Effector CD8-positive, alpha-beta T cell (primary cell): ENCODE measurements around the gene LGALS9B.
"Not testable (repeated sequence)": the region's sequence is repeated elsewhere in the genome, so short reads cannot be mapped to it uniquely, and the experiment has no call there.

Experiments
- DNase-seq: peaks from one replicate; lab custom pipeline; 2025; lab: John Stamatoyannopoulos, UW

LGALS9B gene

DNA sequence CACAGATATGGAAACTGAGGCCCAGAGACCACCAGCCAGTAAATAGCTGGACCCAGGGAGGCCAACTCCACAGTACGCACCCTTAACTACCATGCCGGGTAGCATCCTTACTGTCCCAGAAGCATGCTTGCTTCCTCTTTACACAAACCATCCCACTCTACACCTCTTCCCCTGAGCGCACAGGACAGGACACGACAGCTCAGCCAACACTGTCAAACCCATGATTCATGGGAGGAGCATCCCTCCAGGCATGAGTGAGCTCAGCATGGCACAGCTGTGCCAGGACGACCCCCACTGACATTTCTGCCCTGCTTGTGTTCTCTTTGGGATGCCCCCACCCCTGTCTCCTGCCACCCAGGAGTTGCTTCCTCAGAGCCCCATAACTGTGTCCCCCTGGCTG, 340 bp downstream of the LGALS9B start:
- DNase-seq, result not testable (repeated sequence)

GRCh38 chr17:20466553-20466952, 786 bp downstream of the LGALS9B start:
- DNase-seq, result not testable (repeated sequence)

DNA sequence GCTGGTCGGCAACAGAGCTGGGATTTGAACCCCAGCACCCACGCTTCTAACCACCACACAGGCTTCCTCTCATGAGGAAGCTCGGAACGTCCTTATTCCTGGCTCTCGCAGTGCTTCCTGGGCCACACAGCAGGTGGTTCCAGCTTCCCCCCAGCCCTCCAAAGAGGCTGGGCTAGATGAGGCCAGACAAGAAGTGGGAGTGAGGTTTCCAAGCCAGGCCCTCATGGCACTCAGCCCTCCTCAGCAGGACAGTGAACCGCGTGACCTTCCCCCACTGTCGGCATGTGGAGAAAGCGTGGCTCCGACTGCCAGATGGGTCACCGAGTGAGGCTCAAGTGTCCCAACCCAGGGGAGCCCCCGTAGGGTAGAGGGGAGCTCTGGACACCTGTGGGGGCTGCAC, 1.8 kb downstream of the LGALS9B start:
- DNase-seq, result not testable (repeated sequence)

- not testable (repeated sequence) for DNase-seq
Measured at GRCh38 chr17:20464854-20465414, 2.4 kb downstream of the LGALS9B start.

DNA sequence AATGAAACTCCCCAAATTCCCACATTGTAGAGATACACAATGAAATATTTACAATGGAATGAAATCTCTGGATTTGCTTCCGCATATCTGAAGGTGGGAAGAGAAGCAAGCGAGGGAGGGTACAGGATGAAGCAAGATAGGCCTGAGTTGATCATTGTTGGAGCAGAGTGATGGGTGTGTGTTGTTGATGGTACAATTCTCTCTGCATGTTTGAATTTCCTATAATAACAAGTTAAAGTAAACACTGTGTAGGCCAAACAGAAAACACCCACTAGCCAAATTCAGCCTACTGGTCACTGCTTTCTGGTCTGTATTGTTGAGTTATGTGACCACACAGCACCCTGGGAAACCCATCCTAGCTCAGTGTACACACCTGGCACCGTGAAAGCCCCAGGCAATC, 5.2 kb downstream of the LGALS9B start:
- not testable (repeated sequence) for DNase-seq

GRCh38 chr17:20457848-20458381, 9.4 kb downstream of the LGALS9B start:
- not testable (repeated sequence) for DNase-seq

DNA sequence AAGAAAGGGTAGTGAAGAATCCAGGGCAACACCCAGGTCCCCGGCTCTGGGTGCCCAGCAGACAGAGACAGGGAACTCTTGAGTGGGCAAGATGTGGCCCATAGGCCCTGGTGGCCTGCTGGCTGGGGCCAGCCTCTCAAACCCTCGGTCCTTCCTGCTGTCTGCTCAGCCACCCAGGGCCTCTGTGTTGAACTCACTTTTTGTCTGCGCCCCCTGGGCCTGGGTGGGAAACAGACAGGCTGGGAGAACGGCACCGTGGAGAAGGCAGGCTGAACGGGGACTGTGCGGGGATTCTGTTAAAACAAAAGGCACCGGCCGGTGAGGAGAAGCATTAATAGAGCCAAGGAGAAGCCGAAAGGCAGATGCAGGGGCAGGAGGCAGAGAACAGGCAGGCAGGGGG, 12.2 kb downstream of the LGALS9B start:
- DNase-seq, result not testable (repeated sequence)

DNA sequence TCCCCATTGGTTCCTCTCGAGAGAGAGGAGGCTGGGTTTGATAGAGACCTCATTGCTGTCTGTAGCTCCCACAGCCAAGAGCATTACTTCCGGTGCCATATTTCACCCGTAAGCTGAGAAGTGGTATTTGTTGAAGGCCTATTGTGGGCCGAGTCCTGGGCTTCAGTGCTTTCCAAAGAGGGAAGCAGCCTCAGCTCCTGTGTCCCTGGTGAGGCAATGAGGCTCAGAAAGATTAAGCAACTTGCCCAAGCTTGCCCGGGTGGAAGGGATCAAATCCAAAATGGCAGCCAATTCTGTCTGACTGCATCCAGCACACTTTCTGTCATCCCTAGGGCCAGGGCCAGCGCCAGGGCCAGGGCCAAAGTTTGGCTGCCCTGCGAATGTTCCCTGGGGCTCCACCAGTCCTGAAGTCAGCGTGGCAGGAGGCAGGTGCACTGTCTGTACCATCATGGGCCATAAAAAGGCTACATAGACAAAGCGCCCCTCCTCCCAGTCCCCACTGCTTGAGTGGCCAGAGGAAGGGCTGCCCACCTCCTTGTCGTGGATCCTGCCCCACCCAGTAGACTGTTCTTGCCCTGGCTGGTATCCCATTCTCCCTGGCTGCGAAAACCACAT, 13.4 kb downstream of the LGALS9B start:
- not testable (repeated sequence) for DNase-seq

DNA sequence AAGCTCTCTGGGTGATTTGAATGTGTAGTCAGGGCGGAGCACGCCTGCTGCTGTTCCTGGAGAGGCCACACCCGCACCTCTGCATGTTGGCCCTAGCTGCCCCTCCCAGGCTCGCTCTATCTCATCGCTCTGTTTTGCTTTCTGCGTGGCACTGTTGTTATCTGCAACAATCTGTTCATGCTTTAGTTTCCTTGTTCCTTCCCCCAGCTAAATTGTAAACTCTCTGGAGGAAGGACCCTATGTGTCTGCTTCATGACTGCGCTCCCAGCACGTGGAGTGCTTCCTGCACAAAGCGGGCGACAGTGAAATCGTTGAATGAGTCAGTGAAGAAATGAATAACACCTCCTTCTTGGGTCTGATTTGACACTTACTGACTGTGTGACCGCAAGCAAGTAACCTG, 16.5 kb downstream of the LGALS9B start:
- DNase-seq, result not testable (repeated sequence)

GRCh38 chr17:20447534-20448321, 19.6 kb downstream of the LGALS9B start:
- DNase-seq, result not testable (repeated sequence)

DNA sequence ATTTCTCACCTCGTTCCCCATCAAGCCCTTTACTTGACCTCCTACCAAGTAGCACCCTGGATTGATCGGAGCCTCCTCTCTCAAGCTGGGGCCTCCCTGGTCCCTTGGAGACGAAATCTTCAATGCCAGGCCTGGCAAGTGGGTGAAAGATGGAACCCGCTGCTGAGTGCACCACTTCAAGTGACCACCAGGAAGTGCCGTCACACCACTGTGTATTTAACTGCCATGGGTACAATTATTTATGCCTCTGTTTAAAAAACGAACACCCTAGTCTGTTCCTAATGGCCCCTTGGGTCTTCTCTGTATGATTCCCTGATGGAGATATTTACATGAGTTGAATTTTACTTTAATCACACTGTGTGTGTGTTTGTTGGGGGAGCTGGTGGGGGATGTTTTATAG, 20.4 kb downstream of the LGALS9B start:
- DNase-seq, result not testable (repeated sequence)

GRCh38 chr17:20444581-20445236, 22.6 kb downstream of the LGALS9B start:
- DNase-seq, result not testable (repeated sequence)

DNA sequence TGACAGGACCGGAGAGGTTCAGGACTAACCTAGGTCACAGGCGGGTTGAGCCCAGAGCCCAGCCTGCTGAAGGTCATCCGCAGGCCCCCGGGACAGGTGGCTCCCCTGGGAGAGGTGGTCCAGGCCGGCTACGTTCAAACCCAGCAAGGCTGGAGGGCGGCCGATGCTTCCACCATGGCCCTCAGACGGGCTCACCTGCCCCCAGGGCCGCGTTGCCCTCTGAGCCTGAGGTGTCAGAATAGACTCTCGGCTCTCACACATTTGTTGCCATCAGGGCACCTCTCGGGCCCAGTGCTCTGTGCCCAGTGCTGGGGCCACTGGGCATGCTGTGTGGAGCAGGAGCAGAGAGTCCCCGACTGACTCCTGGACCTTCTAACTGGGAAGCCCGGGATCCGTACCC, 23.2 kb downstream of the LGALS9B start:
- not testable (repeated sequence) for DNase-seq

GRCh38 chr17:20443632-20444031, 23.7 kb downstream of the LGALS9B start:
- DNase-seq, result not testable (repeated sequence)

- DNase-seq, result not testable (repeated sequence)
Measured at GRCh38 chr17:20440665-20441064, 26.7 kb downstream of the LGALS9B start.

DNA sequence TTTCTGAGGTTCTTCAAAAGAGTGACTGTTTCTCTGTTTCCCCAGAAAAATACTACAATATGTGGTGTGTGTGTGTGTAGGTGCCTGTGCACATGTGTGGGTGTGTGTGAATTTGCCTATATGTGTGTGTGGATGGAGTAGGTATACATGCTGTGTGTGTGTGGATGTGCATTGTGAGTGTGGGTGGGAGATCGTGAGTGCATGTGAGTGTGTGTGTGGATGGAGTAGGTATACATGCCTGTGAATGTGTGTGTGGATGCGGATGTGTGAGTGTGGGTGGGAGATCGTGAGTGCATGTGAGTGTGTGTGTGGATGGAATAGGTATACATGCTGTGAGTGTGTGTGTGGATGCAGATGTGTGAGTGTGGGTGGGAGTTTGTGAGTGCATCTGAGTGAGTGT, 32.2 kb downstream of the LGALS9B start:
- not testable (repeated sequence) for DNase-seq

- DNase-seq, result not testable (repeated sequence)
Measured at GRCh38 chr17:20433382-20433781, 34.0 kb downstream of the LGALS9B start.

- not testable (repeated sequence) for DNase-seq
Measured at GRCh38 chr17:20427264-20427663, 40.1 kb downstream of the LGALS9B start.

- not testable (repeated sequence) for DNase-seq
Measured at GRCh38 chr17:20422826-20423225, 44.5 kb downstream of the LGALS9B start.

DNA sequence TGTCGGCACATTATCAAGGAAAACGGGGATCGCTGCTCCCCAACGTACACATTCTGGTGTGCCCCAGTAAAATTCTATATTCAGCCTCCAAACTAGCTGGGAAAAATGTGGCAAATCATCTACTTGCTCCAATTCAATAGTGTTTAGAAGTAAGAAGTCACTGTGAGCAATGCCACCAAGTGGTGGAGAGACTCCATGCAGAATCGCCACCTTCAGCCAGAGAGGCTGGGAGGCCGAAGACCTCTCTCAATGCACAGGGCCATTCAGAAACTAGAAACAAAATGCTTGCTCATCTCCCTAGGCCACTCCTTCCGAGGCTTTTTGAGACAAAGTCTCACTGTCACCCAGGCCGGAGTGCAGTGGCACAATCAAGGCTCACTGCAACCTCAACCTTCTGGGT, 48.5 kb downstream of the LGALS9B start:
- not testable (repeated sequence) for DNase-seq

- not testable (repeated sequence) for DNase-seq
Measured at GRCh38 chr17:20417492-20418080, 49.8 kb downstream of the LGALS9B start.
